SKM-1 treated with dmso at 0.1 percent for 144 hours (cell line): Measurements from ENCODE around the gene CLDN7.

ENCODE experiments used
- DNase-seq: peaks from one replicate; lab custom pipeline; 2025; ENCODE audit not compliant: unreplicated experiment; lab: John Stamatoyannopoulos, UW

The CLDN7 gene

DNA sequence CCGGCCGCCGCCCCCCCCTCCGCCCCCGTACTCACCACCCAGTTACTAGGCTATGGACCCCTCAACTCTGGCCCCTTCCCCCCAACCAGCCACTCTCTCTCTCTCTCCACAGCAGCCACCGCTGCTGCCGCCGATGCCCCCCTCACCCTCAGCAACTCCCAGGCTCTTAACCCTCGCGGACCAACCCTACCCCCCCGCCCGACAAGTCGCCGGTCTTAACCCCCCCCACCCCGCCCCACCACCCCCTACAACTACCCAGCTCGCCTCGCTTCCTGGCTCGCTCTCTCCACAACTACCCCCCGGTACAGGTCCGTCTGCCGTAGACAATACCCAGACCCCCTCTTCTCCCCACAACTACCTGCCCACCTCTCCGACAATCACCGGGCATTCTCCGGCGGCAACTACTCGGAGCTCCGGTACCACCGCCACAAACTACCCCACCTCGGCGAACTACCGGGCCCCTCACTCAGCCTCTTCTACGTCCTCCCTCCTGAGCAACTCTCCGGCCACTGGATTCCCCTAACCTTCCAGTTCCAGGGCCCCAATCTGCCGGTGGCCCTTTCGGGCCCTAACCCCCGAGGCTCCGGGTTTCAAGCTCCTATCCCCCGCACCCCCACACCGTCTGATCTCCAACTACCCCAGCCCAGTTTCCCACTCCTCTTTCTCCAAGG is 23.7 kb downstream of the CLDN7 start:
- no peak for DNase-seq

- no peak for DNase-seq
These were observed 24.4 kb downstream of the CLDN7 start for GRCh38 chr17:7237761-7238419.

DNA sequence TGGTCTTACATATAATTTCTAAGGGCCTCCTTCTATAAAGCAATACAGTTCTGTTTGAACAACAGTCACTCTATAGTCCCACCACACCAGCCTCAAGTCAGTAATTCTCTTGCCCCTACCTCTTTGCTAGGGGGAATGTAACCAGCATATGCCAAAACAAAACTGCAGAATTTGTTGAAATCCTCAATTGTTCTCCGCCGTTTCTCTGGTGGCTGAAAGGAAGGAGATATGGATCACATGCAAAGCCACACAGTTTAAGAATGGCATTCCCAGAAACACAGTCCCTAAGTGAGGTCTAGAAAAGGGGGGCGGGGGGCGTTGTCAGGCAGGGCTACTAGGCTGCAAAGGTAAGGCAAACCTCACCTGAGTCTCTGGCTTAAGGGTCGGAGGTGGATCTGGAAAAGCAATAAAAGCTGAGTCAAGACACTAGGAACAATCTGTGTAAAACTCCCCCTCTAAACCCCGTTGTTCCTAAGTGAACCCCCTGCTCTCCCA is 25.0 kb downstream of the CLDN7 start:
- DNase-seq = no peak

GRCh38 chr17:7236808-7237207 is 25.5 kb downstream of the CLDN7 start:
- DNase-seq = no peak

GRCh38 chr17:7235693-7236665 is 26.3 kb downstream of the CLDN7 start:
- DNase-seq = no peak

GRCh38 chr17:7234083-7234951 is 28.0 kb downstream of the CLDN7 start, which contains the start of gene DVL2:
Gene DVL2 (minus strand): TSS chr17:7234517. CDS start chr17:7234262, 255 bp downstream.
- peak; percentile 85 for DNase-seq

DNA sequence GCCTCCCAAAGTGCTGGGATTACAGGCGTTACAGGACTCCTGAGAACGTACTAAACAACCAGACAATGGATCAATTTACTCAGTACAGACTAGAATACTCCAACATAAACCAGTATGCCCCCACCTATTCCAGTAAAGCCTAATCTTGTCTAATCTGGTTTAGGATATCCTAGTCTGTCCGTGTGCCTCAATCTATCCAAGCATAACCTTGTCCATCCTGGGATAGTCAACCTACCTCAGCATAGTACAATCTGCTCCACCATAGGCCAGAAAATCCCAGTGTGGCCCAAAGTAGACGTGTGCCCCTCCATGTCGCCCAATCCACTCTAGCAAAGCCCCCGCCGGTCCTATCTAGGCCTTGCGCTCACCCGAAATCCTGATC is 28.6 kb downstream of the CLDN7 start:
- no peak for DNase-seq

GRCh38 chr17:7232114-7232513 is 30.2 kb downstream of the CLDN7 start:
- DNase-seq = no peak

GRCh38 chr17:7229504-7229903 is 32.8 kb downstream of the CLDN7 start:
- no peak for DNase-seq

DNA sequence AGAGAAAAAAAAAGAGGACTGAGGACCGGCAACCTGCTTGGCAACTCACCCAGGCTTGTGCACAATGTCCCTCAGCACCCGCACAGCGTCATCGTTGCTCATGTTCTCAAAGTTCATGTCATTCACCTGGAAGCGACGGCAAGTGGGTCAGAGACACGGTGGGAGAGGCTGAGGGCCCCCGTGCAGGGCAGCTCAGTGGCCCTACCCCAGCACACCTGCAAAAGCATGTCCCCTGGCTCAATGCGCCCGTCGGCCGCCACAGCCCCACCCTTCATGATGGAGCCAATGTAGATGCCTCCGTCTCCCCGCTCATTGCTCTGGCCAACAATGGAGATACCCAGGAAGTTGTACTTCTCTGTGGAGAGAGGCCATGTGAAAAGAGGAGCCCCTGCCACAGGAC is 33.4 kb downstream of the CLDN7 start:
- no peak for DNase-seq

DNA sequence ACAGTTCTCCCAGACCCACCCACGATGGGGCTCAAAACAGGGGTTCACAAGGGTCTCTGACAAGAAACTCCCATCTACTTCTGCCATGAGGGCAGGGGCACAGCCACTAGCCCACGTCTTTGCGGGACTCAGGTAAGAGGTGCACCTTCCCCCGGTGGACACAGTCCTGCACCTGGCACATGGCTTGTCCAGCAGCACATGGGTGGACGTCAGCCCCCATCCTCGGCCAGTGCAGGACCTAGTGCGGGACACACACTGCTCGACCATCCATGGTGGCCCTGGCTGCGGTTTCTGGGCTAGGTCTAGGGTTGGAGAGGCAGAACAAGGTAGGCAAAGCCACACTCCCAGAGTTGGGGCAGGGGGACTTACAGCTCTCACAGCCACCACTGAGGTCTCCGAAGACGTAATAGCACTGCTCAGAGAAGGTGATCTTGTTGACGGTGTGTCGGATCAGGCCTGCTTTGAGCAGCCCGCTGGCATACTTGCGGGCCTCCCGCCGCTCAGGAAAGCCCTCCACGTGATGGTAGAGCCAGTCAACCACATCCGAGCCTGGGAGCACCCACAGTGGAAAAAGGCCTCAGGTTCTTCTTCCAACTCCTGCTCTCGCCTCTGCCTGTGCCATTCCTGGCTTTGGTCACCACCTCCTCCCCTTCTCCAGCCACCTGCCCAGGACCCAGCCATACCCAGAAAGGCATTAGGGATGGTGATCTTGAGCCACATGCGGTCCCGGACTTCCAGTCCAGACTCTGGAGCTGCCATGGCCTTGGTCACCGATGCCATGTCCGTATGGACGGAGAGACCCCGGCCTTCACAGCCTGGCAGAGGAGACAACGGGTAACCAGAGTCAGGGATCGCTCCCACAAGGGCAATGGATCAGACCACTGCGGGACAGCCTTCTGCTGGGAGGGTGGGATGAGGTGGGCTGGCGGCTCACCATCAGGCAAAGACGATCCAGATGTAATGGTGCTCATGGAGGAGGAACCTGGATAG is 35.3 kb downstream of the CLDN7 start:
- no peak for DNase-seq

DNA sequence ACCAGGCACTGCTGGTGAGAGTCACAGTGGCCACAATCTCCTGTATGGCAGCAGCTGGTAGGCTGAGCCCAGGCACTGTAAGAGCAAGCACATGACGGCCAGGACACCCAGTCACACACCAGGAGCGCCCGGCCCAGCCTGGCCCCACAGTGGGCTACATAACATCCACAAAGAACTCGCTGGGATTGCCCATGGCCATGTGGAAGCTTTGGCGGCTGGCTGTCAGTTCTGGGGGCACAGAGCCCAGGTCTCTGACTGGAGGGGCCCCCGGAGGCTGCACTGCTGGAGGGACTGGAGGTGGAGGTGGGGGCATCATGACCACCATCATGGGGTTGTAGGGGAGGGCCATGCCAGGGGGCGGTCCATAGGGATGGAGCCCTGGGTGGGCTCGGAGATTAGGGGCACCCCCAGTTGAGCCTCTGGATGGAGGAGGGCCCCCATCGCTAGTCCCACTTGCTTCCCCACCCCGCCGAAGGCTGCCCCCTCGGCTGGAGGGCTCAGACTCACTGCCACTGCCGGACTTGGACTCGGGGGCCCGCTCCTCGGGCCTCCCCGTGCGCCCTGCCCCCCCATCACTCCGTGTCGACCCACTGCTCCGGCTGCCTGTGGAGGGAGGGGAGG is 36.5 kb downstream of the CLDN7 start:
- no peak for DNase-seq

GRCh38 chr17:7224661-7225111 is 37.6 kb downstream of the CLDN7 start:
- DNase-seq = no peak

- no peak for DNase-seq
These were observed 38.2 kb downstream of the CLDN7 start for GRCh38 chr17:7224110-7224509.

DNA sequence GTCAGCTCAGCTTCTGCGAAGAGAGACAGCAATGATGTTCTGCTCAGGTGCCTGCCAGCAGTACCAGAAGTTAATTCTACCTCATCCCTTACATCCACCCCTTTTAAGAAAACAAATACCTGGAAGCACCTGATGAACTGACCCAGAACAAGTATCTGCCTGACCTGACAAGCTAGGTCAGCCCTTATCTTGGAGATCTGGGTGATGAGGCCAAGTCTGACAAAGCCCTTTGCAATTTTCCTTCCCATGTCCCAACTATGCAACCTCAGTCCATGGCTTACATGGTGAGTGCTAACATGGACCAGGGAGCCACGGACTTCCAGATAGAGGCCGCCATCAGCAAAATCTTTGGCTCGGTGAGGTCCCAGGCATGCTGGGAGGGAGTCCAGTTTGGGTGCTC is 38.9 kb downstream of the CLDN7 start:
- DNase-seq = no peak

DNA sequence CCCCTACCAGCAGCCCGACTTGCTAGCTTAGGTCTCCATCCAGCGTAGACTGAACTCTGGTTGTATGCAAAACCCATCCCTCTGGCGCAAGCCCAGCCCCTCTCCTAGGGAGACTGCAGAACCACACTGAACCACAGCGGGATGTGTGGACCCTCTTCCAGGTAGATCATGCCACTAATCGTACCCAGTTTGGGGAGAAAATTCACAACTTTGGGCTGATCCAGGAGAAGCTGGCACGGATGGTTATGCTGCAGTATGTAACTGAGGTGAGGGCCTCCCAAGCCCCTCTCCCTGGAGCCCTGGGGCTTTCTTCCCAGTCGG is 39.3 kb downstream of the CLDN7 start:
- no peak for DNase-seq

DNA sequence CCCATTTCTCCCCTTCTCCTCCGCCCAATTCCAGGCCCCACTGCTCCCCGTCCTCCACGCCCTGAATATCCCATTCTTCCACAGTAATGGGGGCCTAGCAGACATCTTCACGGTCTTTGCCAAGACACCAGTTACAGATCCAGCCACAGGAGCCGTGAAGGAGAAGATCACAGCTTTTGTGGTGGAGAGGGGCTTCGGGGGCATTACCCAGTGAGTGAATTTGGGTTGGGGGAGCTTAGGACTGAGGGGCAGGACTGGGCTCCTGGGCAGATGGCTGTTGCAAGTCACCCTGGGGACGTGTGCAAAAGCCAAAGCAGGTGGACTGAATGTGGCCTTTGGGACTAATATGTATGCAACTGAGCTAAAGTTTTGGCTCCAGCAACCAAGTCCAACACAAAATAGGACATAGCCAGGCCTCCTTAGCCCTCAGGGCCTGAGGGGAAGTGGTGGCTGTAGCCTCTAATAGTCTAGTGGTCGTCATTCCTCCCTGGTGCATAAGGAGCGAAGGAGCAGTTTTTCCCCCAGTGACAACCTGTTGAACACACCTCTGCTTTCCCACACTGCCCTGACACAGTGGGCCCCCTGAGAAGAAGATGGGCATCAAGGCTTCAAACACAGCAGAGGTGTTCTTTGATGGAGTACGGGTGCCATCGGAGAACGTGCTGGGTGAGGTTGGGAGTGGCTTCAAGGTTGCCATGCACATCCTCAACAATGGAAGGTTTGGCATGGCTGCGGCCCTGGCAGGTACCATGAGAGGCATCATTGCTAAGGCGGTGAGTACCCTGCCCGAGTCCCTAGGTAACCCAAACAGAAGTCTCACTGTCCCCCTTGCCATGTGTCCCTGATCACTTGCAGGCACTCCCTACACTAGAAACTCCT is 39.9 kb downstream of the CLDN7 start:
- no peak for DNase-seq
